HepG2 (cell line): ENCODE measurements around the gene NOP56. TPM values are rescaled to one million over a fixed set of nuclear protein-coding genes. Genes with fewer than 3 reads are reported as not detected.

Experiments
- ATAC-seq: fragments of 200-7000 bp; cut with Tn5 transposase; 3 replicates; pipeline ENCODE4 v1.9.1; 2020; ENCODE audit warnings: mild to moderate bottlenecking, moderate library complexity
- BruUV-seq: library from RNA; stranded (reverse); fragments of 400-500 nt; replicated peaks from 2 replicates; lab custom pipeline; 2021; lab: Mats Ljungman, UMichigan
- CTCF ChIA-PET: fragments of 300-600 bp; formaldehyde crosslinking; extraction: SDS; loops from one replicate; lab custom pipeline; 2021; ENCODE audit warnings: low total read pairs, inconsistent platforms, low intra/inter-chr PET ratio; lab: Yijun Ruan, JAX
- POLR2A ChIA-PET: fragments of 350-600 bp; sonication (Branson Sonifier 250); formaldehyde crosslinking; loops from one replicate; lab custom pipeline; 2020; ENCODE audit warnings: antibody characterized with exemption, inconsistent platforms; lab: Yijun Ruan, JAX
- DNase-seq: peaks from one replicate; pipeline ENCODE4 v3.0.0-alpha.2; 2015; ENCODE audit warnings: low spot score
- FAIRE-seq: peaks from 3 replicates; lab custom pipeline; 2011; peaks lifted over from hg19 to GRCh38; lab: Jason Lieb, UNC
- H2AFZ ChIP-seq: one replicate; pipeline ENCODE4 v1.6.1; 2011; ENCODE audit warnings: low read length, inconsistent platforms
- H3K27ac ChIP-seq: fragments of 300-600 bp; 3 replicates; pipeline ENCODE4 v1.8.0; 2011; ENCODE audit warnings: mixed run types, mild to moderate bottlenecking, mixed read lengths, low read length, inconsistent platforms; ENCODE audit not compliant: insufficient read depth; ENCODE audit errors: extremely low read length
- H3K27me3 ChIP-seq, 2 experiments: fragments of 200-600 bp in 1 of 2; 2 replicates in 1 of 2; 3 replicates in 1 of 2; pipeline versions ENCODE4 v1.6.0 to v1.8.0; 2011; ENCODE audit warnings: low read length in 2 of 2, mild to moderate bottlenecking in 2 of 2, moderate library complexity in 2 of 2, inconsistent platforms in 1 of 2; ENCODE audit not compliant: insufficient read depth in 2 of 2, control insufficient read depth in 1 of 2
- H3K36me3 ChIP-seq, 2 experiments: fragments of 200-600 bp in 1 of 2; replicated peaks in 1 of 2; 2 replicates in 1 of 2; 3 replicates in 1 of 2; pipeline versions ENCODE4 v1.5.1 to v1.8.0; 2011; ENCODE audit warnings: low read length in 2 of 2, inconsistent platforms in 1 of 2; ENCODE audit not compliant: insufficient read depth in 2 of 2, control insufficient read depth in 1 of 2
- H3K4me1 ChIP-seq: 2 replicates; pipeline ENCODE4 v1.5.1; 2012; ENCODE audit warnings: low read length, inconsistent platforms; ENCODE audit not compliant: insufficient read depth
- H3K4me2 ChIP-seq: 2 replicates; pipeline ENCODE4 v1.6.0; 2011; ENCODE audit warnings: low read depth, low read length, inconsistent platforms
- H3K4me3 ChIP-seq, 3 experiments: fragments of 200-600 bp in 1 of 3; sonication (generic), shearing (Covaris generic) in 1 of 3; replicated peaks in 1 of 3; 2 replicates each; pipeline ENCODE4 v1.5.1; 2011 to 2016; ENCODE audit warnings: low read length in 3 of 3, inconsistent platforms in 2 of 3, low read depth in 2 of 3, mild to moderate bottlenecking in 2 of 3, control low read depth in 1 of 3, mixed read lengths in 1 of 3; ENCODE audit not compliant: insufficient read depth in 1 of 3
- H3K79me2 ChIP-seq: one replicate; pipeline ENCODE4 v1.6.1; 2011; ENCODE audit warnings: low read length, inconsistent platforms; ENCODE audit not compliant: insufficient read depth
- H3K9ac ChIP-seq: 2 replicates; pipeline ENCODE4 v1.6.0; 2011; ENCODE audit warnings: mild to moderate bottlenecking, low read depth, low read length, inconsistent platforms; ENCODE audit not compliant: insufficient read depth
- H3K9me3 ChIP-seq: 2 replicates; pipeline ENCODE4 v1.5.1; 2012; ENCODE audit warnings: mild to moderate bottlenecking, low read length
- H4K20me1 ChIP-seq: 2 replicates; pipeline ENCODE4 v1.6.0; 2011; ENCODE audit warnings: inconsistent platforms, mild to moderate bottlenecking, low read length, moderate library complexity; ENCODE audit not compliant: insufficient read depth
- ATF7 ChIP-seq, 2 experiments: fragments of 450-650 bp in 1 of 2; sonication (generic) in 1 of 2; formaldehyde crosslinking in 1 of 2; IDR thresholded peaks; 2 replicates each; pipeline versions ENCODE4 v1.4.0 to v1.6.1; 2016 to 2020; ENCODE audit warnings: antibody characterized with exemption in 1 of 2, mild to moderate bottlenecking in 1 of 2, missing genetic modification reagents in 1 of 2
- ETS1 ChIP-seq: sonication (generic); formaldehyde crosslinking; IDR thresholded peaks from 2 replicates; pipeline ENCODE4 v1.4.0; 2020; ENCODE audit warnings: missing genetic modification reagents
- GLI4 ChIP-seq: sonication (generic); formaldehyde crosslinking; IDR thresholded peaks from 2 replicates; pipeline ENCODE4 v1.5.1; 2020; ENCODE audit warnings: missing genetic modification reagents, mild to moderate bottlenecking, moderate library complexity, borderline replicate concordance
- HDAC2 ChIP-seq: sonication (generic); formaldehyde crosslinking; IDR thresholded peaks from 2 replicates; pipeline ENCODE4 v1.4.0; 2020; ENCODE audit warnings: missing genetic modification reagents
- IRF1 ChIP-seq: sonication (generic); formaldehyde crosslinking; IDR thresholded peaks from 2 replicates; pipeline ENCODE4 v1.4.0; 2020; ENCODE audit warnings: low read depth, mild to moderate bottlenecking, missing genetic modification reagents
- JDP2 ChIP-seq: sonication (generic); formaldehyde crosslinking; IDR thresholded peaks from 2 replicates; pipeline ENCODE4 v1.8.1; 2022; ENCODE audit warnings: missing genetic modification reagents, borderline replicate concordance
- KLF12 ChIP-seq: sonication (generic); formaldehyde crosslinking; IDR thresholded peaks from 2 replicates; pipeline ENCODE4 v1.4.0; 2020; ENCODE audit warnings: missing genetic modification reagents, borderline replicate concordance
- MIER3 ChIP-seq: IDR thresholded peaks from 2 replicates; pipeline ENCODE4 v1.6.1; 2016; ENCODE audit warnings: missing compliant biosample characterization, borderline replicate concordance
- MIXL1 ChIP-seq: IDR thresholded peaks from 2 replicates; pipeline ENCODE4 v1.6.1; 2016
- NFIB ChIP-seq: sonication (generic); formaldehyde crosslinking; IDR thresholded peaks from 2 replicates; pipeline ENCODE4 v1.9.0; 2021; ENCODE audit warnings: missing genetic modification reagents, mild to moderate bottlenecking, borderline replicate concordance
- NFIC ChIP-seq: IDR thresholded peaks from 2 replicates; pipeline ENCODE4 v1.6.1; 2012; ENCODE audit warnings: mild to moderate bottlenecking, low read length, inconsistent platforms
- SIN3B ChIP-seq: fragments of 150-350 bp; IDR thresholded peaks from 2 replicates; pipeline ENCODE4 v1.6.1; 2014; ENCODE audit warnings: low read length
- THYN1 ChIP-seq: sonication (generic); formaldehyde crosslinking; IDR thresholded peaks from 2 replicates; pipeline ENCODE4 v1.8.1; 2023; ENCODE audit warnings: low read depth, mild to moderate bottlenecking, moderate library complexity, missing genetic modification reagents, borderline replicate concordance
- ZFY ChIP-seq: sonication (generic); formaldehyde crosslinking; IDR thresholded peaks from 2 replicates; pipeline ENCODE4 v1.4.0; 2020; ENCODE audit warnings: missing genetic modification reagents
- ZMAT5 ChIP-seq: sonication (generic); formaldehyde crosslinking; IDR thresholded peaks from 2 replicates; pipeline ENCODE4 v1.5.0; 2020; ENCODE audit warnings: mild to moderate bottlenecking, low read depth, missing genetic modification reagents, borderline replicate concordance
- ZNF138 ChIP-seq: sonication (generic); formaldehyde crosslinking; IDR thresholded peaks from 2 replicates; pipeline ENCODE4 v1.5.0; 2020; ENCODE audit warnings: mild to moderate bottlenecking, low read depth, missing genetic modification reagents
- ZNF430 ChIP-seq: sonication (generic); formaldehyde crosslinking; IDR thresholded peaks from 2 replicates; pipeline ENCODE4 v1.9.0; 2021; ENCODE audit warnings: mild to moderate bottlenecking, missing genetic modification reagents
- ZNF557 ChIP-seq: sonication (generic); formaldehyde crosslinking; IDR thresholded peaks from 2 replicates; pipeline ENCODE4 v1.4.0; 2020; ENCODE audit warnings: missing genetic modification reagents
- ZNF737 ChIP-seq: sonication (generic); formaldehyde crosslinking; IDR thresholded peaks from 2 replicates; pipeline ENCODE4 v1.5.0; 2020; ENCODE audit warnings: missing genetic modification reagents, mild to moderate bottlenecking, borderline replicate concordance
- ZNF792 ChIP-seq: IDR thresholded peaks from 2 replicates; pipeline ENCODE4 v1.6.1; 2016
- ZSCAN25 ChIP-seq: sonication (generic); formaldehyde crosslinking; IDR thresholded peaks from 2 replicates; pipeline ENCODE4 v1.8.0; 2022; ENCODE audit warnings: mild to moderate bottlenecking, missing genetic modification reagents
- ZUFSP ChIP-seq: sonication (generic); formaldehyde crosslinking; IDR thresholded peaks from 2 replicates; pipeline ENCODE4 v1.9.0; 2021; ENCODE audit warnings: missing genetic modification reagents, mild to moderate bottlenecking, borderline replicate concordance
- WGBS: methylation state at CpG from one replicate; pipeline ENCODE4 v1.1.6; 2017; ENCODE audit warnings: low lambda C conversion rate; 5-methylcytosine and 5-hydroxymethylcytosine counted together
- in situ Hi-C: cut with HindIII; loops from 2 replicates; pipeline ENCODE4 v1.10.0; 2017; ENCODE audit warnings: low pct_unique_long_range_greater_than_20kb; ENCODE audit not compliant: extremely low pct_ligation_motif_present
- intact Hi-C: fragments of 100-400 bp; cut with micrococcal nuclease; formaldehyde crosslinking; loops from one replicate; pipeline ENCODE4 v1.10.0; 2022; ENCODE audit not compliant: unreplicated experiment
- polyA plus RNA-seq, 8 experiments: library from polyadenylated mRNA; depleted of rRNA in 3 of 8; stranded (reverse) in 7 of 8; unstranded in 1 of 8; fragments of >200 nt; fragmentation: Illumina TruSeq in 4 of 8; extraction: Trizol in 4 of 8; gene quantifications; 2 replicates each; pipeline versions ENCODE4 v1.2.1 to v1.2.3, GENCODE V29; 2011 to 2016; ENCODE audit warnings: low read depth in 4 of 8, missing spikeins in 1 of 8, mixed read lengths in 1 of 8; ENCODE audit not compliant: insufficient read depth in 1 of 8
- total RNA-seq, 5 experiments: library from RNA; depleted of rRNA; stranded (reverse); fragments of >200 nt; fragmentation: Illumina TruSeq; extraction: Trizol; gene quantifications; 2 replicates each; pipeline ENCODE4 v1.2.3, GENCODE V29; 2016; ENCODE audit warnings: low read depth in 1 of 5

The NOP56 gene
- total and polyA plus RNA-seq, 2 of the 13 experiments (the other 11 are each of a cell fraction or from before 2014, with no cell fraction given) = 369 to 1,116 TPM

GRCh38 chr20:2691663-2692035 lies 39.2 kb downstream of the NOP56 start:
- ATAC-seq = peak; percentile 14
- Histone ChIP-seq H3K9me3 (no peaks in the 10 kb centered on the region), H4K20me1 (peaks cover 6% of the 10 kb centered on the region; the same call in 1 of the 2 replicates), H3K9ac (peak overlapping the region; percentile 40; the same call in 1 of the 2 replicates), H3K36me3 (no peaks in the 10 kb centered on the region), H3K4me2 (peak overlapping the region; percentile 90), H2AFZ (no peak overlapping the region), H3K27me3 (peaks cover 29 to 86% of the 10 kb centered on the region in 2 experiments), H3K4me3 (peak overlapping the region in 2 of 3 experiments; percentile 14 to 72; a peak in 3 of 6 replicates), H3K27ac (no peak overlapping the region), H3K79me2 (no peaks in the 10 kb centered on the region), H3K4me1 (peaks cover 16% of the 10 kb centered on the region)
- BruUV-seq = no TSS peak
- in situ Hi-C loops (no loop called here), intact Hi-C loops (no loop called here)
- FAIRE-seq = no peak
- POLR2A ChIA-PET = interaction anchor here (1.0 to 1.4 kb wide), 2 partner anchors 28 to 39 kb away, joined by 3 to 4 read pairs; partner anchors contain the start of genes IDH3B and NOP56
- CTCF ChIA-PET = no interaction called here
- 20% methylated on average over 10 of the region's 10 CpGs for WGBS
- no peak for DNase-seq
- TF ChIP-seq MIXL1 (CRISPR knock-in tag) (no peak), ZNF792 (no peak), ZUFSP (no peak), HDAC2 (no peak), ZFY (CRISPR knock-in tag) (no peak), ZMAT5 (CRISPR knock-in tag) (no peak), ZSCAN25 (no peak), ZNF430 (CRISPR knock-in tag) (peak; percentile 70; the same call in 1 of the 2 replicates), ZNF557 (CRISPR knock-in tag) (no peak), GLI4 (CRISPR knock-in tag) (no peak), ZNF737 (CRISPR knock-in tag) (0 out of 2 replicates have a peak, but pooled peaks have one; percentile 65), ATF7 (IDR thresholded peaks at IDR 0.05) (no peak), ATF7 (CRISPR knock-in tag; IDR thresholded peaks at IDR 0.05) (no peak; the same call in 1 of the 2 replicates), IRF1 (no peak), JDP2 (CRISPR knock-in tag) (no peak), ZNF138 (CRISPR knock-in tag) (no peak), NFIB (0 out of 2 replicates have a peak, but pooled peaks have one; percentile 26), NFIC (no peak), ETS1 (CRISPR knock-in tag) (no peak), SIN3B (no peak), THYN1 (CRISPR knock-in tag) (no peak), MIER3 (no peak), KLF12 (CRISPR knock-in tag) (0 out of 2 replicates have a peak, but pooled peaks have one; percentile 28)
